Transverse colon (tissue), 4 donors: Measurements from ENCODE around the gene ZNF628. TPM values are rescaled to one million over a fixed set of nuclear protein-coding genes. Genes with fewer than 3 reads are reported as not detected.

Experiments used
- DNase-seq: peaks from one replicate; pipeline ENCODE4 v3.0.0-alpha.2; 2019
- H3K27ac ChIP-seq, 4 donors: fragments of 200-600 bp; sonication (generic); 2 replicates each; pipeline ENCODE4 v1.5.1; 2016 to 2018; ENCODE audit warnings: inconsistent platforms in 4 of 4
- H3K27me3 ChIP-seq: fragments of 200-600 bp; sonication (generic); 2 replicates; pipeline ENCODE4 v1.5.1; 2017; ENCODE audit warnings: inconsistent platforms
- H3K36me3 ChIP-seq, 4 donors: fragments of 200-600 bp; sonication (generic); 2 replicates each; pipeline ENCODE4 v1.5.1; 2017 to 2019; ENCODE audit warnings: inconsistent platforms in 4 of 4
- H3K4me1 ChIP-seq, 4 donors: fragments of 200-600 bp; sonication (generic); 2 replicates each; pipeline ENCODE4 v1.5.1; 2017 to 2020; ENCODE audit warnings: inconsistent platforms in 4 of 4
- H3K4me3 ChIP-seq, 4 donors: fragments of 200-600 bp; sonication (generic); 1 replicate in 1 of 4; 2 replicates in 3 of 4; pipeline versions ENCODE4 v1.5.1 to v1.6.1; 2017 to 2019; ENCODE audit warnings: inconsistent platforms in 4 of 4
- H3K9me3 ChIP-seq, 2 donors: fragments of 200-600 bp; sonication (generic); 2 replicates each; pipeline ENCODE4 v1.5.1; 2017 to 2019; ENCODE audit warnings: inconsistent platforms in 2 of 2
- CTCF ChIP-seq, 5 experiments: fragments of 200-600 bp in 3 of 5; fragments of 450-650 bp in 2 of 5; sonication (generic) in 3 of 5; IDR thresholded peaks; 1 replicate in 2 of 5; 2 replicates in 3 of 5; pipeline ENCODE4 v1.5.1; 2016 to 2017; ENCODE audit warnings: antibody characterized with exemption in 5 of 5, inconsistent platforms in 3 of 5, mild to moderate bottlenecking in 2 of 5, moderate library complexity in 1 of 5
- EP300 ChIP-seq: sonication (generic); formaldehyde crosslinking; IDR thresholded peaks from one replicate; pipeline ENCODE4 v1.6.1; 2017; ENCODE audit warnings: antibody characterized with exemption, low read depth
- POLR2A ChIP-seq: fragments of 450-650 bp; IDR thresholded peaks from one replicate; pipeline ENCODE4 v1.6.1; 2016; ENCODE audit warnings: antibody characterized with exemption, mild to moderate bottlenecking, moderate library complexity
- POLR2AphosphoS5 ChIP-seq, 3 donors: sonication (generic); formaldehyde crosslinking; IDR thresholded peaks; one replicate each; pipeline ENCODE4 v1.6.1; 2016; ENCODE audit warnings: antibody characterized with exemption in 3 of 3
- WGBS, 2 donors: methylation state at CpG; one replicate each; pipeline ENCODE4 v1.1.5; 2018; ENCODE audit warnings: low coverage in 1 of 2; 5-methylcytosine and 5-hydroxymethylcytosine counted together
- in situ Hi-C, 4 donors: fragments of 200-750 bp; cut with MboI; loops; one replicate each; pipeline versions ENCODE4 v1.15.0 to v1.15.1; 2017; ENCODE audit warnings: low sequenced_read_pairs in 3 of 4, low pct_ligation_motif_present in 1 of 4, low pct_unique_long_range_greater_than_20kb in 1 of 4
- intact Hi-C: fragments of 100-400 bp; cut with DNase I; formaldehyde crosslinking; loops from one replicate; pipeline ENCODE4 v1.15.1; 2023; ENCODE audit warnings: low total_unique reads
- total RNA-seq, 4 donors: library from RNA; depleted of rRNA; stranded (reverse); fragments of >200 nt; gene quantifications; one replicate each; pipeline ENCODE4 v1.1.0, GENCODE V29; 2016

Gene ZNF628
- total RNA-seq, 4 donors from 2014 or later: 5.9 to 7.6 (median 6.4) TPM

- no peaks in the 10 kb centered on the region for H3K9me3 ChIP-seq
- TF ChIP-seq POLR2AphosphoS5 (IDR thresholded peaks at IDR 0.05) (no peak), EP300 (no peak), POLR2A (no peak), CTCF (IDR thresholded peaks at IDR 0.05) (no peak)
- DNase-seq: no peak
- in situ Hi-C loops: no loop called here
- H3K4me3 ChIP-seq: no peak overlapping the region
- H3K27me3 ChIP-seq: peaks cover 4% of the 10 kb centered on the region
- no peak overlapping the region for H3K27ac ChIP-seq
- WGBS, 2 donors: 69 to 79% methylated on average over 16 to 22 of the region's 22 CpGs
- intact Hi-C loops: no loop called here
- no peaks in the 10 kb centered on the region for H3K36me3 ChIP-seq
- peaks cover 5 to 11% (median 10%) of the 10 kb centered on the region in 4 donors for H3K4me1 ChIP-seq
Measured at GRCh38 chr19:55527197-55528029, 51.0 kb downstream of the ZNF628 start.

- peaks cover 4% of the 10 kb centered on the region for H3K27me3 ChIP-seq
- WGBS, 2 donors: 37 to 50% methylated on average over 2 to 15 of the region's 15 CpGs
- in situ Hi-C loops: no loop called here
- no peak for DNase-seq
- no peak overlapping the region for H3K27ac ChIP-seq
- H3K9me3 ChIP-seq: no peaks in the 10 kb centered on the region
- intact Hi-C loops: no loop called here
- H3K4me3 ChIP-seq: no peak overlapping the region
- TF ChIP-seq POLR2AphosphoS5 (IDR thresholded peaks at IDR 0.05) (no peak), CTCF (IDR thresholded peaks at IDR 0.05) (no peak), EP300 (no peak)
- H3K4me1 ChIP-seq: peaks cover 5 to 11% (median 10%) of the 10 kb centered on the region in 4 donors
- no peaks in the 10 kb centered on the region for H3K36me3 ChIP-seq
Measured at GRCh38 chr19:55528030-55528803, 51.8 kb downstream of the ZNF628 start.

DNA sequence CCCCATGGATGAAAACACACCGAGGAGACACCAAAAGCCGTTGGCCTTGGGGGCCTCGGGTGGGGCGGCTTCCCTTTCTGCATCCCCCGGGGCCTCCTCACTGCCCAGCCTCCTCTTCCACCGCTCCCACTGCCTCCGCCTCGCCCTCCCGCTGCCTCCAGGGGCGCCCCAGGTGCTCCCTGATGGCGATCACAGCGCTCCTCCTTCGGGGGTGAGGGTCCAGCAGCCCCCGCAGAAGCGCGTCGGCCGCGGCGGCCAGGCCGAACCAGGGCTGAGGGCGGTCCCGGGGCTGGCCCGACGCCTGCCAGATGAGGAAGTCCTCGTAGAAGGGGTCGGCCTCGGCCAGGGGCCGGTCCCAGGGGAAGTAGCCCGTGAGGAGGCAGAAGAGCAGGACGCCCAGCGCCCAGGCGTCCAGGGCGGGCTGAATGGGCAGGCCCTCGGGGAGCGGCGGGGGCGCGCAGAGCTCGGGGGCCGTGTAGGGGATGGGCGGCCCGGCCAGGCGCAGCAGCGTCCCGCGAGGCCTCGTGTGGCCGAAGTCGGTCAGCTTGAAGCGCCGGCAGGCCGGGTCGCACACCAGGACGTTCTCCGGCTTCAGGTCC lies 53.3 kb downstream of the ZNF628 start:
- no peak for DNase-seq
- 89% methylated on average over 35 of the region's 56 CpGs; no CpG with 5 or more reads in 1 of the 2 donors for WGBS, 2 donors
- H3K27ac ChIP-seq: no peak overlapping the region
- intact Hi-C loops (no loop called here), in situ Hi-C loops (no loop called here)
- H3K4me1 ChIP-seq: peaks cover 5 to 11% (median 10%) of the 10 kb centered on the region in 4 donors
- peaks cover 4% of the 10 kb centered on the region for H3K27me3 ChIP-seq
- H3K36me3 ChIP-seq: no peaks in the 10 kb centered on the region
- H3K4me3 ChIP-seq: no peak overlapping the region
- TF ChIP-seq POLR2AphosphoS5 (IDR thresholded peaks at IDR 0.05): no peak
- no peak for TF ChIP-seq EP300
- no peak for TF ChIP-seq POLR2A
- no peaks in the 10 kb centered on the region for H3K9me3 ChIP-seq

GRCh38 chr19:55530996-55531395 lies 54.6 kb downstream of the ZNF628 start:
- TF ChIP-seq POLR2A (no peak), CTCF (IDR thresholded peaks at IDR 0.05) (no peak), EP300 (no peak), POLR2AphosphoS5 (IDR thresholded peaks at IDR 0.05) (no peak)
- DNase-seq: no peak
- in situ Hi-C loops: no loop called here
- peaks cover 4% of the 10 kb centered on the region for H3K27me3 ChIP-seq
- no peaks in the 10 kb centered on the region for H3K36me3 ChIP-seq
- 93% methylated on average over 26 of the region's 26 CpGs; no CpG with 5 or more reads in 1 of the 2 donors for WGBS, 2 donors
- no peak overlapping the region for H3K27ac ChIP-seq
- H3K4me3 ChIP-seq: no peak overlapping the region
- H3K4me1 ChIP-seq: peaks cover 5 to 7% (median 6%) of the 10 kb centered on the region in 4 donors
- H3K9me3 ChIP-seq: no peaks in the 10 kb centered on the region
- intact Hi-C loops: no loop called here

Other genes starting within 250 kb of the ZNF628 start
- 10 to 100 TPM in 1 of 4 donors, 1 to 10 TPM in 3; 2.0 to 40.8 (median 4.4) TPM for gene TMEM86B, start 247.9 kb upstream of the ZNF628 start, total RNA-seq
- 10 to 100 TPM; 51.3 to 91.5 (median 60.7) TPM for gene PPP6R1, start 217.6 kb upstream of the ZNF628 start, total RNA-seq
- 10 to 100 TPM in 3 of 4 donors, 1 to 10 TPM in 1; 4.5 to 98.7 (median 27.0) TPM for gene HSPBP1, start 196.5 kb upstream of the ZNF628 start, total RNA-seq
- gene BRSK1, start 192.6 kb upstream of the ZNF628 start, total RNA-seq: 10 to 100 TPM in 1 of 4 donors, 1 to 10 TPM in 3; 1.4 to 17.6 (median 4.7) TPM
- 100 to 1,000 TPM in 1 of 4 donors, 10 to 100 TPM in 3; 26.5 to 135 (median 57.4) TPM for gene TMEM150B, start 151.3 kb upstream of the ZNF628 start, total RNA-seq
- 10 to 100 TPM; 27.8 to 80.8 (median 31.3) TPM for gene KMT5C, start 136.7 kb upstream of the ZNF628 start, total RNA-seq
- 10 to 100 TPM in 3 of 4 donors, 1 to 10 TPM in 1; 4.0 to 58.7 (median 21.0) TPM for gene COX6B2, start 121.9 kb upstream of the ZNF628 start, total RNA-seq
- not detected for gene GARIN5B, start 113.4 kb upstream of the ZNF628 start, total RNA-seq
- under 1 TPM in 1 of 4 donors, not detected in 3; 0.48 TPM for gene IL11, start 106.2 kb upstream of the ZNF628 start, total RNA-seq
- not detected for gene TMEM190, start 99.8 kb upstream of the ZNF628 start, total RNA-seq
- 100 to 1,000 TPM in 1 of 4 donors, 10 to 100 TPM in 3; 12.0 to 199 (median 42.5) TPM for gene TMEM238, start 92.3 kb upstream of the ZNF628 start, total RNA-seq
- gene RPL28, start 90.7 kb upstream of the ZNF628 start, total RNA-seq: 100 to 1,000 TPM; 448 to 648 (median 605) TPM
- 10 to 100 TPM; 12.4 to 40.8 (median 18.1) TPM for gene UBE2S, start 68.8 kb upstream of the ZNF628 start, total RNA-seq
- under 1 TPM in 1 of 4 donors, not detected in 3; 0.75 TPM for gene SHISA7, start 33.3 kb upstream of the ZNF628 start, total RNA-seq
- 100 to 1,000 TPM in 2 of 4 donors, 10 to 100 TPM in 2; 71.1 to 142 (median 97.6) TPM for gene ISOC2, start 15.0 kb upstream of the ZNF628 start, total RNA-seq
- gene C19orf85, start 11.9 kb upstream of the ZNF628 start, total RNA-seq: not detected
- 1 to 10 TPM in 2 of 4 donors, not detected in 2; 2.1 to 2.7 TPM for gene NAT14, start 8.6 kb downstream of the ZNF628 start, total RNA-seq
- gene SSC5D, start 11.8 kb downstream of the ZNF628 start, total RNA-seq: 10 to 100 TPM in 2 of 4 donors, 1 to 10 TPM in 2; 3.4 to 41.2 (median 11.1) TPM
- gene SBK2, start 60.5 kb downstream of the ZNF628 start, total RNA-seq: not detected
- not detected for gene SBK3, start 68.9 kb downstream of the ZNF628 start, total RNA-seq
- gene ZNF579, start 104.2 kb downstream of the ZNF628 start, total RNA-seq: 1 to 10 TPM; 2.0 to 5.6 (median 2.9) TPM
- 100 to 1,000 TPM in 1 of 4 donors, 10 to 100 TPM in 1, 1 to 10 TPM in 2; 8.5 to 137 (median 18.3) TPM for gene FIZ1, start 122.9 kb downstream of the ZNF628 start, total RNA-seq
- gene ZNF524, start 123.7 kb downstream of the ZNF628 start, total RNA-seq: 10 to 100 TPM; 17.7 to 51.1 (median 37.9) TPM
- 10 to 100 TPM in 2 of 4 donors, 1 to 10 TPM in 2; 8.3 to 50.1 (median 13.4) TPM for gene ZNF865, start 129.0 kb downstream of the ZNF628 start, total RNA-seq
- 10 to 100 TPM; 11.1 to 27.7 (median 14.5) TPM for gene ZNF784, start 147.9 kb downstream of the ZNF628 start, total RNA-seq
- gene ZNF580, start 164.4 kb downstream of the ZNF628 start, total RNA-seq: 100 to 1,000 TPM in 1 of 4 donors, 10 to 100 TPM in 3; 15.2 to 154 (median 25.7) TPM
- gene ZNF581, start 167.0 kb downstream of the ZNF628 start, total RNA-seq: 10 to 100 TPM in 2 of 4 donors, 1 to 10 TPM in 2; 4.1 to 19.7 (median 10.0) TPM
- gene CCDC106, start 171.6 kb downstream of the ZNF628 start, total RNA-seq: 10 to 100 TPM in 2 of 4 donors, 1 to 10 TPM in 2; 3.7 to 15.1 (median 8.4) TPM
- gene U2AF2, start 178.4 kb downstream of the ZNF628 start, total RNA-seq: 100 to 1,000 TPM; 112 to 185 (median 130) TPM
- gene EPN1, start 198.6 kb downstream of the ZNF628 start, total RNA-seq: 100 to 1,000 TPM; 121 to 242 (median 185) TPM